Mesenteric fat pad (tissue), 1 donor: ENCODE results near the gene UBE3B. TPM values are rescaled to one million over a fixed set of nuclear protein-coding genes. Genes with fewer than 3 reads are reported as not detected.

Experiments used
- DNase-seq: peaks from one replicate; pipeline ENCODE4 v3.0.0-alpha.2; 2020; ENCODE audit warnings: low spot score
- total RNA-seq: library from RNA; stranded (reverse); fragmentation: NEBNext Ultra II Directional; extraction: Animal tissue kit (Norgen Biotek cat#: 25700); gene quantifications from one replicate; pipeline ENCODE4 v1.2.1, GENCODE V29; 2021
- donor health status: DM: yes; HTN: yes; CAD: no.

Gene UBE3B
- total RNA-seq, 1 donor from 2014 or later = 30.5 TPM

- DNase-seq = no peak
These were observed 28.6 kb upstream of the UBE3B start for GRCh38 chr12:109448707-109449390.

DNA sequence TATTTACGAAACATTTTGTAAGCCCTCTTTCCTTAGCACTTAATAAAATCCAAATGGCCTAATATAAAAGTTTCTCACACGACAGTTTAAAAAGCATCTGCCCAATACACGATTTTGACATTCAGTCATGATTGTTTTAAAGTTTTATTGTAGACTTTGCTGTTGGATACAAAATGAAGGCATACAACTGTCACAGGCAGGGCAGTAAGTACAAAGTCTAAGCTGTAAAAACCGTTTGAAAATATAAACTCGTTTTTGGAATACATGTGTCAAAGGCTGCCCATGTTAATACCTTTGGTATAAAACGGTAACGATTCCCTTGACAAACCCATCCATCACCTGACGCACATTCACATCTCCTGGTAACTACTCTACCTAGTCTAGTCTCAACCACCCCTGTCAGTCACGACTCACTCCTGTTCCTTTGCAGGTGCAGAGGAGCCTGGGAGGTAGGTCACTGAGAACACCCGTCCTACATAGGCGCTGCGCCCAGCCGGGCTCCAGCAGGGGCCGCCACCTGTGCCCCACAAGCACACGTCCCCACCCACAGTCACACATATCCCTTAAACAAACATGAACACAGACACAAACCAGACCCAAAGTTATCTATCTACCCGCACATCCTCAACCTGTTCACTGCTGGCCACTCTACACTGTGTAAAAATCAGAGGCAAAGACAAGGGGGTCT, 27.4 kb upstream of the UBE3B start:
- DNase-seq = no peak

DNA sequence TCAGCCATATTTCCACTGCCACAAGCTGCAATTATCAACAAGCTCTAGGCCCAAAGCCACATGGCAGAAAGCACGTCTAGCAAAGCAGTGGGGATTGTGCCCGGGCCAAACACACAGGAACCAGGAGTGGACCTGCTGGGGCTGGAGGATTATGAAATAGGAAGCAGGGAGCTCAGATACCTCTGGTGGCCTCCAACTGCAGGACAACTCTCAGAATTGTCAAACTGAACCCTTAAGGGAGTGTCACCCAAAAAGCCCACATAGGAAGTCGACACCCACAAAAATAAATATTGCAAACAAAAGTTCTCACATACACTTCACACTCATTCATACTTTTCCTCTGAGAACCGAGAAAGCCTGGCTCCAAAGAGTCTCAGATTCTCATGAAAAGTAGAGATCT, 26.5 kb upstream of the UBE3B start:
- DNase-seq = no peak

DNA sequence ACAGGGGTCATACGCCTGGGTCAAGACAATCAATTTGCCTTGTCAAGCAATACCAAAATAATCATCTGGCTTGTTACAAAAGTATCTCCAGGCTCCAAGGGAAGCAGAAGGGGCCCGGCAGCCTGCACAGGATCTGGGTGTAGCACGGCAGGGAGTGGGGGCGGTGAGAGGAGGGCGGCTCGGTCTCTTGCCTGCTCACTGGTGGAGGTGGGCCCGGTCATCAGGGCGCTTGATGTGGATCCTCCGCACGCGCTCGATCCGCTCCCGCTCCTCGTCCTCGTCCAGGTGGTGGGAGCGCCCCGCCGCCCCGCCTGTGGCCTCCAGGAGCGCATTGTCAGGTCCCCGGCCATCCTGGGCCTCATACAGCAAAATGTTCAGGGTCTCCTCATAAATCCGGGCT, 26.0 kb upstream of the UBE3B start:
- no peak for DNase-seq

- DNase-seq = no peak
These were observed 24.9 kb upstream of the UBE3B start for GRCh38 chr12:109452489-109452888.

- DNase-seq = no peak
These were observed 21.7 kb upstream of the UBE3B start for GRCh38 chr12:109455706-109456105.

DNA sequence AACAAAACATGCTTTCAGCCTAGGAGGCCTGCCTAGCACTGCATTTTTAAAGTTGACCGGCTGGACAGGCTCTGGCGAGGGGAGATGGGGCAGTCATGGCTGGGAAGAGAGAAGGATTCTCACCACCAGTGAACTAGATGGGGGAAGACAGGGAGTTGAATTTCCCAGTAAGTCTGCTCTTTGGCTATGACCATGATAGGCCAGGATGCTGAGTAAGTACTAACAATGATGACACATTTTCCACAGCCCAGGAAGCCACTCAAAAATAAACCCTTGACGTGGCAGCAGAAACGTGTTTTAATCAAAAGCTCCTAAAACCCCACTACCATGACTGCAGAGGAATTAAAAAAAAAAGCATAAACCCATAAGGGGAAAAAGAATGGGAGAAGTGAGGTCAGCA, 19.3 kb upstream of the UBE3B start:
- DNase-seq = no peak

DNA sequence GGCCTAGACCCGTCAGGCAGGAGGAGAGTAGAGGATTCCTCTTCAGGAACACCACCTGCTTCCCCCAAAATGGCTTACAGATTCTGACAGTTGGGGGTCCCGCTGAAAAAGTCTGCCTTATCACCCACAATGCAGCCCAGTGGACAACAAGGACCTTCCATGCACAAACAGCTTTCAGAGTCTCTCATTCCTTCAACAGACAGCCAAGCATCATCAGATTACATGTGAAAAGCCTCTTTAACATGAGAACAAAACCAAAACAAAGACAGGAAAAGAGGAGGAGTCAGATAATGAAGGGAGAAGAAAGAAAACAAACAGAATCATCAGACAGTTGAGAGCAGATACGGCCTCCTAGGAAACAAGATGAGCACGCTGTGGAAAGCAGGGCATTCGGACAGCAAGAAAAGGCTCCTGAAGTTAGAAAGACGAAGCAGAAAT, 18.6 kb upstream of the UBE3B start:
- no peak for DNase-seq

DNA sequence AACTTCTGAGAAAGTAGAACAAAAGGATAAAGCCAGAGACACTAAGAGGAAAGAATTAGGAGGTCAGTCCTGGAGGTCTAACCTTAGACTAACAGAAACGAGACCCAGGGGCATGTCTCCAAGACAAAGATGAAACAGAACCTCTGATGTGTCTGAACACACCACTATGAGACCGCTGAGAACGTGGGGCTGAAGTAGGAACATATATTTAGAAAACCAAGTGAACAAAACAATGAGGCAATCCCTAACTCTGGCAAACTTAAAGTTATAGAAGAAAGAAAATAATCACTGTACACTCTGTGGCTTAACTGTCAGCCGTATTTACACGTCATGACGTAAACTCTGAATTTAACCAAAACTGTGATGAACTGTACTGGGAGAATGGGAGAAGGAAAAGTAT, 18.2 kb upstream of the UBE3B start:
- no peak for DNase-seq

GRCh38 chr12:109460538-109460937, 16.9 kb upstream of the UBE3B start:
- no peak for DNase-seq

DNA sequence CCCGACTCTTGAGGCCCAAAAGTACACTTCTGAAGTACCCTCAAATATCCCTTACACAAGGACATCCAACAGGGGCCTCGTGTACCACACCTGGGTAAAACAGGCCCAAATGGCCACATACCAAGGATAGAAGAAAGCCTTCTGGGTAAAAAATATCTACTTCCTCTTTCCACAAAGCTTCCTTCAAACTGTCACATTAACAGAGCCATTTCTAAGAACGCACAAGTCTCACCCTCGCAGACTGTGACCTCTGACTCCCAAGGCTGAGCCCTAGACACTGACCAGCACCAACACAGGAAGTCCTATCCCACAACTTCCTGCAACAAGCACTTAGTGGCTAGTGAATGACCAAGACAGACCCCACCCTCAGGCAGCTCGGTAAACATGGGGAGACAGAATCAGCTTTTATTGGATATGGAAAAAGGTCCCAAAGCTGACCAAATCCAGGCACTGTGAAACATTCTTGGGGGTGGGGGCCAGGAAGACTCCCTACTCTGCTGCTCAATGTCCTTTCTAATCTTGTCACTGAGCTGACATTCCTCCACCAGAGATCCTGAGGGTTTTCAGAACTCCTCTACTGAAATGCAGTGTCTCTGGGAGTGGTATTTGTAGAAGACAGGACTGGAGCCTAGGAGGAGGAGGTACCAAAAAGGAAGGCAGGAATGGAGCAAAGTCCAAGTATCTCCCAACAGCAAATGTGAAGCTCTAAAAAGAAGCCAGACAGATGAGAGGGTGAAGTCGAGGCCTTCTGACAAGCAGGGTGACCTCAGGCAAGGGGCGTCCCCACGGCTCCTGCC, 16.2 kb upstream of the UBE3B start:
- DNase-seq = no peak

GRCh38 chr12:109461846-109462756, 15.3 kb upstream of the UBE3B start:
- no peak for DNase-seq

DNA sequence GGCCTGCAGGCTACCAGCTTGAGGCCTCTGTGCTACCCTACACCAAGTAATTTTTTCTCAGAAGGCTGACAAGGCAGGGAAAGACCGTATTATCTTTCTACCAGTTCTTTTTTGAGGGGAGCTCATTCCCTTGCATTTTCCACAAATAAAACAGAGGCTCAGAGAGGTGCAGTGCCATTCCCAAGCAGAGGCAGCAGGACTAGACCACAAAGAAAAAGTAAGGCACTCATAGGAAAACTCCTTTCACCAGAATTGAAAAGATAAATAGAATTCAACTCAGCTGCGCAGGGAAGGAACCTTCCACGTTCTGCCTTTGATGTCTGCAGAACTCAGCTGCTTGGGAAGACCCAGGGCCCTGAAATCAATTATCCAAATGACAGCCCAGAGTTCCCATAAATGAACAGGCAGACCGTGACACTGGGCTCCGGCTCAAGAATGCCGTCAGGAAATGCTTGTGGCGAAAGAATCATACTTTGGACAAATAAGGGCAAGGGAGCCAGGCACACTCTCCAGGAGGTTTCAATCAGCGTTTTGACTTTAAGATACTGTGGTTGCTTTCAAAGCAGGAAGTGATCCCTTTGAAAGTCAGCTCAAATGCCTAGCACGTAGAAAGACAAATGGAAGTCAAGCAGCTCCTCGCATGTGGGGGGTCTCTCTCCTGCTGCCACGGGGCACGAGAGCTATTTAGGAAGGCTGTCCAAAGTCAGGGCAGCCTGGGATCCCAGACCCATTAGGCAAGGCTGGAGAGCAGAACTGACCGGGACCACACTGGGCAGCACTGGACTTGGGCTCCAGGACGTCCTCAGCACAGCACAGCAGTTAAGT, 14.4 kb upstream of the UBE3B start:
- DNase-seq = no peak

- no peak for DNase-seq
These were observed 13.7 kb upstream of the UBE3B start for GRCh38 chr12:109463756-109464155.

DNA sequence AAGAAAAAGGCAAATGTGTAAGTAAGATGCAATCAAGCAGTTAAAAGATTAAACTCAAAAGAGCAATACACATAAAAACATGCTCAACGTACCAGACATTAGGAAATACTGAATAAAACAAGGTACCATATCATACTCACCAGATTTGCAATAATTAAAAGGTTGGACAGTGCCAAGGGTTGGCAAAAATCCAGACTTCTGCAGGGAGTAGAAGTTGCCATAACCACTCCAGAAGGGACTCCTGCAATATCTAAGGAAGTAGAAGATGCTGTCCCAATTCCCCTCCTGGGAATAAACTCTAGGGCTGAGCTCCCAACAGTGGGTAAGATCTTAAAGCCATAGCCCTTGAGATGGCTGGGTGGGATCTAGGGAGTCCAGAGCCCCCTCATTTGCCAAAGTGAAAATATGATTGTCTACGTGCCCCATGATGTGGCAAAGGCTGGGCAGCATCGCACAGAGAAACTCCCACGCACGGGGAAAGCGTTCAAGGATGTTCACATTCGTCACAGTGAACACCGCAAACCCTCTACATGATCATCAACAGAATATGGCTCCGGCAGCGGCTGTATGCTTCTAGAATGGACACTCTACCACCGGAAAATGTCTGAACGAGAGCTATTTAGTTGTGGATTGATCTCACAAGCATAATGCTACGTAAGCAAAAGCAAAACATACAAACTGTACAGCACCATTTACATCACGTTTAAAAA, 12.6 kb upstream of the UBE3B start:
- no peak for DNase-seq

DNA sequence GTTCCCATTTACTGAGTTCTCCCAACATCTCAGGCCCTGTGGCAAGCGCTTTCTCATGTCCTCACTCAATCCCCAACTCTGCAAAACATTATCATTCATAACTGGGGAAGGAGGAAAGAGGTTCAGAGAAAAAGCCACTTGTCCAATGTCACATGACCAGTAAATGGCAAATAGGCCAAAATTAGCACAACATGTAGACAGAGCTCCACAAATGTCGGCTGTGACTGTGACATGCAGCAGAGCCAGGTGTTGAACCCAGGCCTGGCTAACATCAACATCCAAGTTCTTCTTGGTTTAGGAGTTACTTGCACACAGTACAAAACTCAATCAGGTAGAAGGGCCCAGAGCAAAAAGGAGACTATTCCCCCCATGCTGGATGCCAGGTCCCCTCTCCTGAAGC, 11.1 kb upstream of the UBE3B start:
- no peak for DNase-seq

DNA sequence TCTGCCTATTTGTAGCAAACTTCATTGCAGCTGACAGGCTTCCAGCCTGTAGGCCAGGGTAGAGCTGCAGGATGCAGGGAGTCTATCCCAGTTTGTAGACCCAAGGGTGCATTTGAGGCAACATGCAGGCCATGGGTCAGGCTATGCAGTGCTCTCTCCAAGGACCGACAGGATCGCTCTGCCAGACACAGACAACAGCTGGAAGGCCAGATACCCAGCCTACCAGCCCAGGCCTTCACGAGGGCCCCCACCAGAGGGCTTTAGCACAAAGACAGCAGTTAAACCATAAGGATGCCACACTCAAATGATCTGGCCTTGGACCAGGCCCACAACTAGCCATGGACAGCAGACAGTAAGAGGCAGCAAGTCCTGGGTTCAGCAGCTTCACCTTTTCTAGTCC, 10.6 kb upstream of the UBE3B start:
- DNase-seq = no peak

GRCh38 chr12:109467978-109468676, 9.3 kb upstream of the UBE3B start:
- DNase-seq = no peak

DNA sequence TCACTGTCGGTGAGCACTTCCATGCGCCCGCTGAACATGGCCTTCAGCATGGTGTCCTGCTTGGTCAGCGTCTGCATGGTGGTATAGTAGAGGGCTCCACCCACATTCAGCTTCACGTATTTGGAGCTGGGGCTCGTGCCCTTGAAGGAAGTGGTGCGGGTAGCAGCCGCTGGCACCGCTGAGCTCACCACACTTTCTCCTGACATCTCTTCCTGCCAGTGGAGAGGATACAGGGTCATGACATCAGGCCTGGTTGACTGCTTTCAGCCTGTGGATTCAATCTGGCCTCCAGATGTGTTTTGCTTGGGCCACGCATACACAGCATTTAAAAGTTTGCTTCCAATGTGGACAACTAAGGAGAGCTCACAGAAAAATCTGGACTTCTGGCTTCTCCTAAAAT, 7.9 kb upstream of the UBE3B start:
- no peak for DNase-seq
